Measurements from ENCODE around the gene OSBPL6.
"Not testable (repeated sequence)": the region's sequence is repeated elsewhere in the genome, so short reads cannot be mapped to it uniquely, and the experiment has no call there.

Gene OSBPL6

GRCh38 chr2:178198441-178198840 is 4.1 kb downstream of the OSBPL6 start:
- DNase-seq (ENCODE audit: low read depth, low spot score) = not testable (repeated sequence)

- DNase-seq (ENCODE audit: low read depth, low spot score) = no peak
Measured at GRCh38 chr2:178199334-178199733, 5.0 kb downstream of the OSBPL6 start.

GRCh38 chr2:178200331-178200730 is 6.0 kb downstream of the OSBPL6 start:
- no peak for DNase-seq (ENCODE audit: low read depth, low spot score)

DNA sequence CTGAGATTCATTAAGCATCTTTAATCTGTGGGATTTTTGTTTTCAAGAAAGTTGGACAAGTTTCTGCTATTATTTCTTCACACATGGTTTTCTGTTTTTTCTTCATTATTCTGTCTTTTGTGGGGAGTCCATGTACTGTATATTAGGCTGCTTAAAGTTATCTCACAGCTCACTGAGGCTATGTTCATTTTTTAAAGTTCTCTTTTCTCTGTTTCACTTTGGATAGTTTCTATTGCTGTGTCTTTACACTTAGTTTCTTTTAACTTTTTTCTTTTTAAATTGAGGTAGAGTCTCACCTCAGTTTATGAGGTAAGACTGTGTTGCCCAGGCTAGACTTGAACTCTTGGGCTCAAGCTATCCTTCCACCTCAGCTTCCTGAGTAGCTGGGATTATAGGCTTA is 8.6 kb downstream of the OSBPL6 start:
- DNase-seq (ENCODE audit: low read depth, low spot score) = no peak

DNA sequence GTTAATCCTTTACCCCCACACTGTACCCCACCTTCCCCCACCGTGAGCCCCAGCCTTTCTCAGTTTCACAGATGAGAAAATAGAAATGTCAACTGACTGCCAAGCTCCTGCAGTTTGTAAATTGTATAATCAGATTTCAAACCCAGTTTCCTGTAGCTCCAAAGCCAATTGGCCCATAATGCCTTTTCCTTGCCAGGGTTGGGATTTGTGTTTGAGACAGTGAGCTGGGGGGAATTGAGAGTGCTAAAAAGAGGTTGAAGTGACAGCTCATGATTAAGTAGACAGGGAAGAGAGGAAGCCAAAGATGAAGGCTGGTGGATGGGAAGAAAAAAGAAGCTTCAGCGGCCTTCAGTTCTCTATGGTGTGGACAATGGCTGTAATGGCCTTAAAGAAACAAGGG is 10.7 kb downstream of the OSBPL6 start:
- DNase-seq (ENCODE audit: low read depth, low spot score) = no peak

DNA sequence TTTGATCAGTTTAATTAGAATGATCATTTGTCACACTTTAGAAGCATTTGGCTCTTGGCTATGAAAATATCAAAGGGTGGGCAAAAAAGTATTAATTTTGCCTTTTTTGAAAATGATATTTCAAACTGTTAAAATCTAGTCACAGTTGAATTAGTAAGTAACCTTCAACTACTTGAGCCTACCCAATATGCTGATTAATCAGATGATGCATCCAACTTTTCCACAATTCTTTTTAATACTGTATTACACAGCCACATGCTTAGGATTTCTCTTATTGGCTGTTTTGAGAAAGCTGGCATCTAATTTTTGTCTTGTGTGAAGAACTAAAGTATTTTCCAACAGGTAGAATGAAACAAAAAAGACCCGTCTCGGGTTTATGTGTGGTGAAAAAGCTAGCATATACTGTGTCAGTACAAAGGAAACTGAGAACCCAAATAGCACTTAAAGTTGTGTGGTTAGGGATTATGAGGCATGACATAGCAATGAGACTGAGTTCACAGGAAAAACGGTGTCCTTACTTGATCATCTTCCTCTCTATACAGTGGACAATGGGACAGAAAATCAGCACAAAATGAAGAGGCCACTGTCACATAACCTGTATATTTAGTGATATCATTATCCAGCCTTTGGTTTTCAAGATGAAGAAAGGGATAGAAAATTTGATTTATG is 11.7 kb downstream of the OSBPL6 start:
- DNase-seq (ENCODE audit: low read depth, low spot score) = no peak

- DNase-seq (ENCODE audit: low read depth, low spot score) = no peak
Measured at GRCh38 chr2:178208336-178208735, 14.0 kb downstream of the OSBPL6 start.

DNA sequence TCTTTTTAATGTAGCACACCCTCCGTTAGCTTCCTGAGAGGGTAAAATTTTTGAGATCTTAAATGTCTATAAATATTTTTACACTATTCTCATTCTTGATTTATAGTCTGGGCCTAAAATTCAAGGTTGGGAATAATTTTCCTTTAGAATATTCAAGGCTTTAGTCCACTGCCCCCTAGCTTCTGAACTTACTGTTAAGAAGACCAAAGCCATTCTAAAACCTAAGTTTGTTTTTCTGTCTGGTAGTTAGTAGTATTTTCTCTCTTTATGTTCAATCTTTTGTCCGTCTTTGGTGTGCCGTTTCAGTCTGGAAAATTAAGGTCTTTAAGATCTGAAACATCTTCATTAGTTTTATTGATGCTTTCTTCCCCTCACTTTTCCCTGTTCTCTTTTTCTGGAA is 14.5 kb downstream of the OSBPL6 start:
- no peak for DNase-seq (ENCODE audit: low read depth, low spot score)

DNA sequence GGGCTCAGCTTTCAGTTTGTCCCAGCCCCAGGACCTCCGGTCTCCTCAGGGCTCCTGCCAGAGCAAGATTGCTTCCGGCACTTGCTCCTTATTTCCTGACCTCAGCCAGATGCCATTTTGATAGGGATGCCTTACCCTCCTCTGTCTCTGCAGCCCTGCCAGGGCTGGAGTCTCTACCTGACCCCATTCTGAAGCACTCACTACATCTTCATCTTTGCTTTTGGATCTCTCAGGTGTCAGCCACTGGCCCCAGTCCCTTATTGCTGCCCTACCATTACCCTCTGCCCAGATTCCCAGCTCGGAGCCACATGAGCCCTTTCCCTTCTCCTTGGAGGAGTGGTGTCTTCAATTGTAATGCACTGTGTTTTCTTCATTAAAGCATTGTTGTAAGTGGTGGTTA is 17.1 kb downstream of the OSBPL6 start:
- no peak for DNase-seq (ENCODE audit: low read depth, low spot score)

DNA sequence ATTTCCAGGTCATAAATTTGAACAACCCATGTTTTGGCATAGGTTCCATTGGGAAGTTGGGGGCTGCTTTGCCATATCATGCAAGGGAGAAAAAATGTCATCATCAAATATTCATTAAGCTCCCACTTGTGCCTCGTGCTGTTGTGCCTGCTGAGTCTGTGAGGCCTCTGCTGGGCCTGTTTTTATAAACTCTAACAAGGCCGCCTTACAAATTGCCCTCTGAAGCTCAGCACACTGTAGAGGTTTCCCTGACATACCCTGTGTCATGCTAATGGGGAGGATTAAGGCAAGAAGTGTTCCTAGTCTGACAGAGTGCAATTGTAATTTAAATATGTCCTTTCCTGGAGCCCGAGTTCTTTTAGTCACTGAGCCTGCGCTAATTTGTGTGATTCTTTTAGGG is 17.6 kb downstream of the OSBPL6 start:
- no peak for DNase-seq (ENCODE audit: low read depth, low spot score)

DNA sequence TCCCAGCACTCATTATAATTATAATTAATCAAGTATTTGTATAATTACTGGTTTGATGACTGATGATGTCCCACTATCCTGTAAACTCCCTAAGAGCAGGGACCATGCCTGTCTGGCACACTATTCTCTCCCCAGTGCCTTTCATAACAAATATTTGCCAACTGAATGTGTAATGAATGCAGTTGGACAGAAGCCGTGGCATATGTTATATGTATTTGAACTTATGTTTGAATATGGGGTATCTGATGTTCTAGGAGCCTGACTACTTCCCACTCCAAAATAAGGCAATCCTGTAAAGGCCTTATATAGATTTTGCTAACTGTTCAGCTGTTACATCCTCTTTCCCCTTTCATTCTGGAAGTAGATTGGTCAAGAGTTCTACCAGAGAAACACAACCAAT is 19.7 kb downstream of the OSBPL6 start:
- DNase-seq (ENCODE audit: low read depth, low spot score) = no peak

DNA sequence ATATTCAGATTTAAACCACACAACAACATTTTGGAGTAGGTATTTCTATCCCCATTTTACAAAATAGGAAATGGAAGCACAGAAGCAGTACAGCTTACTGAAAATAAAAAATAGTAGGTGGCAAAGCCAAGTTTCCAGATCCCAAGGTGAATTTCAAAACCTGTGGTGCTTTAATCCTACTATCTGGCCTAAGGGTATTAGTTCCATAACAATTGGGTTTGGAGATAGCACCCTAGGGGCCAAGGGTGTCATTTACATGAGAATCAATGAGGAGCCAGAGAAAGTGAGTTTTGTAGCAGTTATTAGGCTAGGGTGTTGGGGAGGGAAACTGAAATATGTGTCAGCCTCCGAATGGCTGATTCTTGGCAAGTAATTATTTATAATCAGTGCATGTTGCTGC is 24.9 kb downstream of the OSBPL6 start:
- DNase-seq (ENCODE audit: low read depth, low spot score) = no peak

DNA sequence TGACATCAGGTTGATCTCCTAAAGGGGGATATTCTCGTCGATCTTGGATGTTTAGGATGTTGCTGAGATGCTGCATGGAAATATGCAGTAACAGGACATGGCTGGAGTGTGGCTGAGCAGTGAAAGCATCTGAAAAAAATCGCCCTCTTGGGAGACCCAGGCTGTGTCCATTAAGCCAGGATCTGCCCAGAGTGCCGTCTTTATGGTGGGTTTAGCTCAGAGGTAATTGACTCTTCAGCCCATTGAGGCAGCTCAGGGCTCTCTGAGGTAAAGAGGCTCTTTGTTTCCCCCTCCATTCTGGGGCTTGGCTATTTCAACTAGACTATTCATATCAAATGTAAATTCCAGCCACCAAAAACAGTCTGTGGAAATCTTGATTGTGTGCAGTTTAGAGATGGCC is 26.5 kb downstream of the OSBPL6 start:
- no peak for DNase-seq (ENCODE audit: low read depth, low spot score)

DNA sequence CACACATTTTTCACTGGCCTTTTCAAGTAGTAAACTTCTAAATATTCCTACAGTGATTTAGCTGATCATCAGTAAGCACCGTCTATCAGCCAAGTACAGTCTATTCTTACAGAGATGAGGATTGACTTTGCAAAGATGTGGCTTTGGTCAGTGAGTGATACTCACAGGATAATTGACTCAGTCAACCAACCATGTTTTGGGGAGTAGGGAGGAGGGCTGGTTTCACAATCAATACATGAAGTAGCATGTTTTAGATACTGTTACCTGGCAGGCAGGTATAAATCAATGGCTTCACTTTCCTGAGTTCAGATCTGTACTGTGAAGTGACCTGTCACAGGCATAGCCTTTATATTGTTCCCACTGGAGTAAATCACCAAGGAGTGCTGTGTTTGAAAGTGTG is 27.2 kb downstream of the OSBPL6 start:
- DNase-seq (ENCODE audit: low read depth, low spot score) = no peak

- no peak for DNase-seq (ENCODE audit: low read depth, low spot score)
Measured at GRCh38 chr2:178223806-178224205, 29.5 kb downstream of the OSBPL6 start.

DNA sequence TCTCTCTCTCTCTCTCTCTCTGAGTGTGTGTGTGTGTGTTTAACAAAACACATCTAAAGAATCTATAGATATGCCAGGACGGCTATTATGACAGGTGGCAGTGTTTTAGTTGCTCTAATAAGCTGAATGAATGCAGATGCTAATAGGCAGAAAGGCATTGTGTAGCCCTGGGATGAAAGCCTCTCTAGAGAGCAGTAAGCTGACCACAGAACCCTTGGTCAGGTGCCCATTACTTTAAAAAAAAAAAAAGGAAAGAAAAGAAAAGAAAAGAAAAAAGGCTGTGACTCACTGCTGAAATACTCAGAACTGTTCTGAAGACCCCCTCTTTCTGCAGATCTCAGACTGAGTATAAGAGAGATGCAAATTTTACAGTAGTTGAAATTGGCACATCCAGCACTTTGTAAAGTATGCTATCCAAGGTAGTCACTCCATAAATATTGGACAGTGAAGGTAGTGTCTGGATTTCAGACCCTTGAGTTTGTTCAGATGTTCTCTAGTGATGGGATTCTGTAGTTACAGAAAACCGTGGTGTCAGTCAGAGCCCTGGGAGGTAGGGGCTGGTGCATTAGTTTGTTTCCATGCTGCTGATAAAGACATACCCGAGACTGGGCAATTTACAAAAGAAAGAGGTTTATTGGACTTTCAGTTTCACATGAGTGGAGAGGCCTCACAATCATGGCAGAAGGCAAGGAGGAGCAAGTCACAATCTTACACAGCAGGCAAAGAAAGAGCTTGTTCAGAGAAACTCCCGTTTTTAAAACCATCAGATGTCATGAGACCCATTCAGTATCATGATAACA is 30.9 kb downstream of the OSBPL6 start:
- DNase-seq (ENCODE audit: low read depth, low spot score) = no peak

DNA sequence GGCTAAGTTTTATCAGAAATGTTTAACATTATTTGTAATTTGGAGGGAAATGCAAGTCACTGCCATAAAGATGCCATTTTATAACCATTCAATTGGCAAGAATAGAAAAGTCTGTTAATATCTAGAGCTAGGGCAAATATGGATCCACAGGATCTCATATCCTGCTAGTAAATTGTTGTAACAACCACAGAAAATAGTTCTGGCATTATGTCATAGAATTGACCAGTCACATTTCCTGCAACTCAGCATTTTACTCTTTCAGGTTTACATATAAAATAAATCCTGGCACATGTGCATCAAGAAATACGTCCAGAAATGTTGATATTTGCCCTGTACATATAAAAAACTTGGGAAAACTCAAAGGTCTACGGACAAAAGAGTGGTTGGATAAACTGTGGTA is 32.9 kb downstream of the OSBPL6 start:
- no peak for DNase-seq (ENCODE audit: low read depth, low spot score)

GRCh38 chr2:178229927-178230326 is 35.6 kb downstream of the OSBPL6 start:
- DNase-seq (ENCODE audit: low read depth, low spot score) = no peak

- DNase-seq (ENCODE audit: low read depth, low spot score) = no peak
Measured at GRCh38 chr2:178230396-178230795, 36.1 kb downstream of the OSBPL6 start.

DNA sequence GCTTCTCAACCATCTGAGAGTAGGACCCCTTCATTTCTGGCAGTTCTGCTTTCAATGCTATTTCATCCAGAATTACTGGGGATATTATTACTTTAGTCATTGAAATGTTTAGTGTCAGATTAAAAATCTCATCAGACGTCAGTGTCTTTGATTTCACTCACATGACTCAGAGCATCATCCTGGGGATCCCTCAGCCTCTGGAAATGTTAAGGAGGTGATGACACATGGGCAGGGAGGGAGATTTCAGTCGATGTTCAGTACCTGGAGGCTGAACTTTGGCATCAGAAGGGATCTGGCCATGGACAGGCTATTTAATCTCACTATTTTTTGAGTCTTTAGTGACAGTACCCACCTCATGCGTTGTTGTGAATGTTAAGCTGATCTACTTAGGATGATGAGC is 39.1 kb downstream of the OSBPL6 start:
- DNase-seq (ENCODE audit: low read depth, low spot score) = no peak

DNA sequence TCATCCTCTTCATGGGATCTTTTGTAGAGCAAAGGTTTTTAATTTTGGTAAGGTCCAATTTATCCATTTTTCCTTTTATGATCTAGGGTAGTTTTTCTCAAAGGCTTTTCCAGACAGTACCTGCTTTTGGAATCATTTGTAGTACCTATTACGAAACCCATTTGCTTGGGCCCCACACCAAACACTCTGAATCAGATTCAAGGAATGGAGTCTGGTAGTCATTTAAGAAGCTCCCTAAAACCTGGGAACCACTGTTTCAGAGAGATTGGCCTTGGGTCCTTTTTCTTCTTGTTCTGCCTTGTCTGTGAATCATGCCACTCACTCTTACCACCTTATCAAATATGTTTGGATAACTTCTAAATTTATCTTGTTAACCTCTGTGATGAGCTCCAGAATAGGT is 40.3 kb downstream of the OSBPL6 start:
- no peak for DNase-seq (ENCODE audit: low read depth, low spot score)

GRCh38 chr2:178237488-178238153 is 43.3 kb downstream of the OSBPL6 start:
- no peak for DNase-seq (ENCODE audit: low read depth, low spot score)

DNA sequence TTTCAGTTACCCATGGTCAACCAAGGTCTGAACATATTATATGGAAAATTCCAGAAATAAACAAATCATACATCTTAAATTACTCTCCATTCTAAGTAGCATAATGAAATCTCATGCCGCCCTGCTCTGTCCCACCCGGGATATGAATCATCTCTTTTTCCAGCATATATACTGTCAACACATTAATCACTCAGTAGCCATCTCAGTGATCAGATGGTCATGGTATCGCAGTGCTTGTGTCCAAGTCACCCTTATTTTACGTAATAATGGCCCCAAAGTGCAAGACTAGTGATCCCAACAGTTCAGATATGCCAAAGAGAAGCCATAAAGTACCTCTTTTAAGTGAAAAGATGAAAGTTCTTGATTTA is 43.8 kb downstream of the OSBPL6 start:
- DNase-seq (ENCODE audit: low read depth, low spot score) = no peak
